ENCODE results near the gene CDHR2.

CDHR2 gene

GRCh38 chr5:176630681-176631222 lies 81.6 kb downstream of the CDHR2 start:
- no peak for TF ChIP-seq YY1 (IDR thresholded peaks at IDR 0.05; ENCODE audit: low read depth)
- no peak for TF ChIP-seq ZBTB7A (IDR thresholded peaks at IDR 0.05; ENCODE audit: low read depth)
- TF ChIP-seq, protein P1, sequence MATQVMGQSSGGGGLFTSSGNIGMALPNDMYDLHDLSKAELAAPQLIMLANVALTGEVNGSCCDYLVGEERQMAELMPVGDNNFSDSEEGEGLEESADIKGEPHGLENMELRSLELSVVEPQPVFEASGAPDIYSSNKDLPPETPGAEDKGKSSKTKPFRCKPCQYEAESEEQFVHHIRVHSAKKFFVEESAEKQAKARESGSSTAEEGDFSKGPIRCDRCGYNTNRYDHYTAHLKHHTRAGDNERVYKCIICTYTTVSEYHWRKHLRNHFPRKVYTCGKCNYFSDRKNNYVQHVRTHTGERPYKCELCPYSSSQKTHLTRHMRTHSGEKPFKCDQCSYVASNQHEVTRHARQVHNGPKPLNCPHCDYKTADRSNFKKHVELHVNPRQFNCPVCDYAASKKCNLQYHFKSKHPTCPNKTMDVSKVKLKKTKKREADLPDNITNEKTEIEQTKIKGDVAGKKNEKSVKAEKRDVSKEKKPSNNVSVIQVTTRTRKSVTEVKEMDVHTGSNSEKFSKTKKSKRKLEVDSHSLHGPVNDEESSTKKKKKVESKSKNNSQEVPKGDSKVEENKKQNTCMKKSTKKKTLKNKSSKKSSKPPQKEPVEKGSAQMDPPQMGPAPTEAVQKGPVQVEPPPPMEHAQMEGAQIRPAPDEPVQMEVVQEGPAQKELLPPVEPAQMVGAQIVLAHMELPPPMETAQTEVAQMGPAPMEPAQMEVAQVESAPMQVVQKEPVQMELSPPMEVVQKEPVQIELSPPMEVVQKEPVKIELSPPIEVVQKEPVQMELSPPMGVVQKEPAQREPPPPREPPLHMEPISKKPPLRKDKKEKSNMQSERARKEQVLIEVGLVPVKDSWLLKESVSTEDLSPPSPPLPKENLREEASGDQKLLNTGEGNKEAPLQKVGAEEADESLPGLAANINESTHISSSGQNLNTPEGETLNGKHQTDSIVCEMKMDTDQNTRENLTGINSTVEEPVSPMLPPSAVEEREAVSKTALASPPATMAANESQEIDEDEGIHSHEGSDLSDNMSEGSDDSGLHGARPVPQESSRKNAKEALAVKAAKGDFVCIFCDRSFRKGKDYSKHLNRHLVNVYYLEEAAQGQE (IDR thresholded peaks at IDR 0.05; ENCODE audit: low read depth): no peak
- TF ChIP-seq MAX (IDR thresholded peaks at IDR 0.05): no peak
- no peak for TF ChIP-seq CREB1 (IDR thresholded peaks at IDR 0.05; ENCODE audit: low read depth)
- no peak for TF ChIP-seq CEBPB (IDR thresholded peaks at IDR 0.05)
- no peak for TF ChIP-seq EGR1 (IDR thresholded peaks at IDR 0.05)
- no peak for TF ChIP-seq USF1 (IDR thresholded peaks at IDR 0.05)
- no peak for TF ChIP-seq TCF12 (IDR thresholded peaks at IDR 0.05; ENCODE audit: low read depth)
- no peak for TF ChIP-seq EP300 (IDR thresholded peaks at IDR 0.05; ENCODE audit: borderline replicate concordance)
- no peak for TF ChIP-seq TAF1 (IDR thresholded peaks at IDR 0.05; ENCODE audit: low read depth)
- TF ChIP-seq FOXM1 (IDR thresholded peaks at IDR 0.05; ENCODE audit: borderline replicate concordance, low read depth): no peak
- no peak for TF ChIP-seq NFIC (IDR thresholded peaks at IDR 0.05)
- TF ChIP-seq TEAD4 (IDR thresholded peaks at IDR 0.05): no peak
- TF ChIP-seq RAD21 (IDR thresholded peaks at IDR 0.05; ENCODE audit: low read depth): no peak

DNA sequence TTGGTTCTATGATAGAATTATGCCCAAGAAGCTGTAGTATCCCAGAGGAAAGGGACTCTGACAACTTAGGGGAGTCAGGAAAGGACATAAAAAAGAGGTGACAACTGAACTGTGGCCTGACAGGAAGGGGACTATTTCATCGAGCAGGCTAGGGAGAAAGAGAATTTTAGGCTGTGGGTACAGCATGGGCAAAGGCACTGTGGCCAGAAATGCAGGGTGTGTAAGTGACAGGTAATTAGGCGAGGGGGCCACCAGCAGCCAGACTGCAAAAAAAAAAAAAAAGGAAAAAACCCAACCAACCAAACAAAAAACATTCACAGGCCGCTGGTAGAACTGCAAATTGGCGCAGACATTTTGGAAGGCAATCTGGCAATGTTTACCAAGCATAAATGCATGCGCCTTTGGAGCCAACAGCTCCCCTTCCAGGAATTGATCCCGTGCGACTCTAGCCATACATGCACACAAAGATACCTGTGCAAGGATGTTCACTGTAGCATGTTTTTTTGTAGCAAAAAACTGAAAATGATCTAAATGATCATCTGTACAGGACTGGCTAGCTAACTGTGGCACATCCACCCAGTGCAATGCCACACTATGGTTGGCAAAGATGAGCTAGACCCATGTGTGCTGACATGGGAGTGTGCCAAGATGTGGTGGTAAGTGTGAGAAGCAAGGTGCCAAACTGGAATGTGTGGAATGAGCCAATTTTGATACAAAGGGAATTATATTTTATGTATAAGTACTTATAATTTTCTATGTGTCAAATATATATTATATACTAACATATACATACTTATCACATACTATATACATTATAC lies 82.5 kb downstream of the CDHR2 start:
- no peak for TF ChIP-seq USF1 (IDR thresholded peaks at IDR 0.05)
- TF ChIP-seq EGR1 (IDR thresholded peaks at IDR 0.05): no peak
- no peak for TF ChIP-seq YY1 (IDR thresholded peaks at IDR 0.05; ENCODE audit: low read depth)
- TF ChIP-seq EP300 (IDR thresholded peaks at IDR 0.05; ENCODE audit: borderline replicate concordance): no peak
- no peak for TF ChIP-seq CREB1 (IDR thresholded peaks at IDR 0.05; ENCODE audit: low read depth)
- TF ChIP-seq MAX (IDR thresholded peaks at IDR 0.05): no peak
- TF ChIP-seq CEBPB (IDR thresholded peaks at IDR 0.05): no peak
- TF ChIP-seq NFIC (IDR thresholded peaks at IDR 0.05): no peak
- TF ChIP-seq TAF1 (IDR thresholded peaks at IDR 0.05; ENCODE audit: low read depth): no peak
- no peak for TF ChIP-seq TCF12 (IDR thresholded peaks at IDR 0.05; ENCODE audit: low read depth)
- TF ChIP-seq, protein P1 (IDR thresholded peaks at IDR 0.05; ENCODE audit: low read depth): no peak
- no peak for TF ChIP-seq RAD21 (IDR thresholded peaks at IDR 0.05; ENCODE audit: low read depth)
- TF ChIP-seq ZBTB7A (IDR thresholded peaks at IDR 0.05; ENCODE audit: low read depth): no peak
- TF ChIP-seq TEAD4 (IDR thresholded peaks at IDR 0.05): no peak

DNA sequence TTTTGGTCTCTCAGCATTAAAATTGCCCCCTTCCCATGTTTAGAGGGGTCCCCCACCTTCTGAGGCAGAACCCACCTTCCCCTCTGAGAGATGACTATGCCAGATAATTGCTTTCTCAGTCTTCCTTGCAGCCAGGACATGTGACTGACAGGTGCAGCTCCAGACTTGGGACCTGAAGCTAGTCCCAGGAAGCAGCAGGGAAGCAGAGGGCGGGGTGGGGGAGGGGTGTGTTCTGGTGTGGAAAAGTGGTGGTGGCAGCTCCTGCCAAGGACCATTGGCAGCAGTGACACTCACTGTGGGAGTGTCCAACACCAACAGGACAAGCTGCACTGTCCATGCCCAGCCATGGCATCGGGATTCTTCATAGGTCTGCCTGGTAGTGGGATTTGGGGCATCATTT lies 83.6 kb downstream of the CDHR2 start:
- TF ChIP-seq FOXM1 (IDR thresholded peaks at IDR 0.05; ENCODE audit: borderline replicate concordance, low read depth) (no peak), TAF1 (IDR thresholded peaks at IDR 0.05; ENCODE audit: low read depth) (no peak)

DNA sequence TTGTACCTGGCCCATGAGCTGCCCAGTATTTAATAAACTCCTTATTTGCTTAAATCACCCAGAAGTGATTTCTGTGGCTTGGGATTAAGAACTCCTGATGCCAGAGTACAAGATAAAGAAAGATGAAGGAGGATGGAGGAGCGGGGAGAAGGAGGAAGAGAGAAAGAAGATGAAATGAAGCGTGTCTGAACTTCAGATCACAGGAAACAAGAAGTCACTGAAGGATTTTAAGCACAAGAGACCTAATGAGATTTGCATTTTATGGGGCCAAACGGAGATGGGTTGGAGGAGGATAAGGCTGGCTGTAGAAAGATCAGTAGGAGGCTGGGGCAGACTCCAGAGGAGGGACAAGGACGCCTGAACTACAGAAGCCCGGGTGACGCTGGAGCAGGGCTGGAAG lies 84.5 kb downstream of the CDHR2 start:
- TF ChIP-seq EP300 (IDR thresholded peaks at IDR 0.05; ENCODE audit: borderline replicate concordance) (no peak), USF1 (IDR thresholded peaks at IDR 0.05) (no peak), TEAD4 (IDR thresholded peaks at IDR 0.05) (no peak), YY1 (IDR thresholded peaks at IDR 0.05; ENCODE audit: low read depth) (no peak)

GRCh38 chr5:176636426-176636825 lies 87.3 kb downstream of the CDHR2 start:
- TF ChIP-seq CEBPB (IDR thresholded peaks at IDR 0.05) (no peak), USF1 (IDR thresholded peaks at IDR 0.05) (no peak), NFIC (IDR thresholded peaks at IDR 0.05) (no peak), TEAD4 (IDR thresholded peaks at IDR 0.05) (no peak), TAF1 (IDR thresholded peaks at IDR 0.05; ENCODE audit: low read depth) (no peak), TCF12 (IDR thresholded peaks at IDR 0.05; ENCODE audit: low read depth) (no peak), EP300 (IDR thresholded peaks at IDR 0.05; ENCODE audit: borderline replicate concordance) (no peak), CREB1 (IDR thresholded peaks at IDR 0.05; ENCODE audit: low read depth) (no peak)
- TF ChIP-seq, protein P1 (IDR thresholded peaks at IDR 0.05; ENCODE audit: low read depth): no peak
